ENCODE data around the gene PATL1. TPM values are rescaled to one million over a fixed set of nuclear protein-coding genes. Genes with fewer than 3 reads are reported as not detected.

PATL1 gene
- polyA plus RNA-seq, 1 experiment = 43.9 TPM

DNA sequence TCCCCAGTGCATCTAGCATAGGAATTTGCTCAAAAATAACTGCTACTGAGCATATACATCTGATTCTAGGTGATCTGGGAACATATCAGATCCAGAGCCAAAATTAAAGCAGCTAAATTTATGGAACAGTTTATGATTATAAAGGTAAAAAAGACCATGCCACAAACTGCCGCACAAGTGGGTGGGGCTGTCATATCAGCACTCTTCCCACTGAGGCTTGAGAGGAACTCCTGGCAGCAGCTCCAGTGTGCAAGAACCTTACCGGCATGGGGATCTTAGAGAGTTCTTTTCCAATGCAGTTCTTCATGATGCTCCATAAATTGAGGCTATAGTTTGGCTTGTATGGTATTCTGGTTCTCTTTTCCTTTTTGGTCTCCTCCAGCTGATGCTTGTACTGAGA is 68.6 kb downstream of the PATL1 start:
- Histone ChIP-seq H3K4me3 (ENCODE audit: low read depth, low read length) (no peak overlapping the region), H3K9me3 (ENCODE audit: control insufficient read depth, insufficient read depth, low read length) (no peaks in the 10 kb centered on the region), H3K27me3 (ENCODE audit: control insufficient read depth, insufficient read depth, low read length) (no peaks in the 10 kb centered on the region), H3K27ac (ENCODE audit: low read depth, low read length) (no peak overlapping the region)
- no peak for DNase-seq (ENCODE audit: low read depth, low spot score)
- ChIA-PET POLR2A (no interaction called here), CTCF (interaction anchor here (0.7 kb wide), 1 partner anchor 493 kb away, joined by 3 read pairs; no protein-coding TSS in a partner anchor)
- TF ChIP-seq, protein P1, sequence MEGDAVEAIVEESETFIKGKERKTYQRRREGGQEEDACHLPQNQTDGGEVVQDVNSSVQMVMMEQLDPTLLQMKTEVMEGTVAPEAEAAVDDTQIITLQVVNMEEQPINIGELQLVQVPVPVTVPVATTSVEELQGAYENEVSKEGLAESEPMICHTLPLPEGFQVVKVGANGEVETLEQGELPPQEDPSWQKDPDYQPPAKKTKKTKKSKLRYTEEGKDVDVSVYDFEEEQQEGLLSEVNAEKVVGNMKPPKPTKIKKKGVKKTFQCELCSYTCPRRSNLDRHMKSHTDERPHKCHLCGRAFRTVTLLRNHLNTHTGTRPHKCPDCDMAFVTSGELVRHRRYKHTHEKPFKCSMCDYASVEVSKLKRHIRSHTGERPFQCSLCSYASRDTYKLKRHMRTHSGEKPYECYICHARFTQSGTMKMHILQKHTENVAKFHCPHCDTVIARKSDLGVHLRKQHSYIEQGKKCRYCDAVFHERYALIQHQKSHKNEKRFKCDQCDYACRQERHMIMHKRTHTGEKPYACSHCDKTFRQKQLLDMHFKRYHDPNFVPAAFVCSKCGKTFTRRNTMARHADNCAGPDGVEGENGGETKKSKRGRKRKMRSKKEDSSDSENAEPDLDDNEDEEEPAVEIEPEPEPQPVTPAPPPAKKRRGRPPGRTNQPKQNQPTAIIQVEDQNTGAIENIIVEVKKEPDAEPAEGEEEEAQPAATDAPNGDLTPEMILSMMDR (IDR thresholded peaks at IDR 0.05; ENCODE audit: low read depth, low read length) = no peak

DNA sequence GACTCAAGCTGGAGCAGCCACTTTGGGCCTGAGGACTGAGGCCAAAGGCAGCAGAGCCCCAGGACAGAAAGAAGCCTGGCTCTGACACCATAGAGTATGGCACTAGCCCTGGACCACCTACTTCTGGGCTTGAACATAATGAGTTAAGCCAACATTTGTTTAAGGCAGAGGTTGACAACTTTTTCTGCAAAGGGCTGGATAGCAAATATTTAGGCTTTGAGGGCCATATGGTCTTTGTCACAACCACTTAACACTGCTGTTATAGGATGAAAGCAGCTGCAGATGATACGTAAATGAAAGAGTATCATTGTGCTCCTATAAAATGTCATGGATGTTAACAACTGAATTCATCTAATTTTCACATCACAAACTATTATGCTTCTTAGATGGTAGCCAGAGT is 69.9 kb downstream of the PATL1 start:
- no peaks in the 10 kb centered on the region for H3K9me3 ChIP-seq (ENCODE audit: control insufficient read depth, insufficient read depth, low read length)
- ChIA-PET POLR2A (no interaction called here), CTCF (no interaction called here)
- H3K27ac ChIP-seq (ENCODE audit: low read depth, low read length) = no peak overlapping the region
- no peak overlapping the region for H3K4me3 ChIP-seq (ENCODE audit: low read depth, low read length)
- no peak for DNase-seq (ENCODE audit: low read depth, low spot score)
- no peaks in the 10 kb centered on the region for H3K27me3 ChIP-seq (ENCODE audit: control insufficient read depth, insufficient read depth, low read length)
- TF ChIP-seq, protein P1 (IDR thresholded peaks at IDR 0.05; ENCODE audit: low read depth, low read length) = no peak

Small RNA genes within 50 kb of the gene (small RNA-seq; reads per million reads assigned to genes)
- gene MIR3162 (ENCODE audit: insufficient read length, low read depth) = not detected

Other genes with a start within 250 kb of the PATL1 start
- gene OR5A2, start 242.6 kb downstream of the PATL1 start, polyA plus RNA-seq (2011; rRNA removed) = not detected in 2 replicates
- gene OR5A1, start 232.6 kb downstream of the PATL1 start, polyA plus RNA-seq (2011; rRNA removed) = not detected in 2 replicates
- not detected in 2 replicates for gene OR4D6, start 212.1 kb downstream of the PATL1 start, polyA plus RNA-seq (2011; rRNA removed)
- not detected in 2 replicates for gene OR4D10, start 195.7 kb downstream of the PATL1 start, polyA plus RNA-seq (2011; rRNA removed)
- not detected in 2 replicates for gene OR4D11, start 165.5 kb downstream of the PATL1 start, polyA plus RNA-seq (2011; rRNA removed)
- gene OR4D9, start 157.5 kb downstream of the PATL1 start, polyA plus RNA-seq (2011; rRNA removed) = not detected in 2 replicates
- 28.4 and 30.4 TPM in 2 replicates for gene OSBP, start 53.3 kb downstream of the PATL1 start, polyA plus RNA-seq (2011; rRNA removed)
- gene OR10V1, start 44.8 kb upstream of the PATL1 start, polyA plus RNA-seq (2011; rRNA removed) = not detected in 2 replicates
- 10.2 and 12.4 TPM in 2 replicates for gene STX3, start 86.3 kb upstream of the PATL1 start, polyA plus RNA-seq (2011; rRNA removed)
- gene MRPL16, start 141.7 kb upstream of the PATL1 start, polyA plus RNA-seq (2011; rRNA removed) = 65.0 and 72.3 TPM in 2 replicates
- not detected in 2 replicates for gene CBLIF, start 176.5 kb upstream of the PATL1 start, polyA plus RNA-seq (2011; rRNA removed)
- not detected in 2 replicates for gene TCN1, start 197.4 kb upstream of the PATL1 start, polyA plus RNA-seq (2011; rRNA removed)
- not detected in 2 replicates for gene OOSP3, start 209.7 kb upstream of the PATL1 start, polyA plus RNA-seq (2011; rRNA removed)